ENCODE measurements around the gene FAIM2.
A peak's percentile ranks its signal among the peaks of the same experiment; 100 is the strongest.

The FAIM2 gene

DNA sequence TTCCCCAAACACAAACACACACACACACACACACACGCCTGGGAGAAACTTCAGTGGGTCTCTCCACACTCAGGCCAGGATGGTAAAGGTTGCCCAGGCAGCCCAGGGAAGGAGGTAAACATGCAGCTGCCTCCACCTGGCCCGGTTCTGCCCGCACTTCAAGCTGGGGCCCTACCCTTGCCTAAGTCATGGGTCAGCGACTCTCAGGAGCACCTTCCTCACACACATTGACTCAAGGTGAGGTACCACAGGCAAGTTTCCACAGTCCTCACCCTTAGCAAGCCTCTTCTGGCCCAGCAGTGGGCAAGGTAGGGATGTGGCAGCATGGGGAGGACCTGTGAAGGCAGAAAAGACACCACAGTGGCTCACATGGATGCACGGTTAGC is 14.1 kb upstream of the FAIM2 start:
- DNase-seq (ENCODE audit: low spot score): no peak

DNA sequence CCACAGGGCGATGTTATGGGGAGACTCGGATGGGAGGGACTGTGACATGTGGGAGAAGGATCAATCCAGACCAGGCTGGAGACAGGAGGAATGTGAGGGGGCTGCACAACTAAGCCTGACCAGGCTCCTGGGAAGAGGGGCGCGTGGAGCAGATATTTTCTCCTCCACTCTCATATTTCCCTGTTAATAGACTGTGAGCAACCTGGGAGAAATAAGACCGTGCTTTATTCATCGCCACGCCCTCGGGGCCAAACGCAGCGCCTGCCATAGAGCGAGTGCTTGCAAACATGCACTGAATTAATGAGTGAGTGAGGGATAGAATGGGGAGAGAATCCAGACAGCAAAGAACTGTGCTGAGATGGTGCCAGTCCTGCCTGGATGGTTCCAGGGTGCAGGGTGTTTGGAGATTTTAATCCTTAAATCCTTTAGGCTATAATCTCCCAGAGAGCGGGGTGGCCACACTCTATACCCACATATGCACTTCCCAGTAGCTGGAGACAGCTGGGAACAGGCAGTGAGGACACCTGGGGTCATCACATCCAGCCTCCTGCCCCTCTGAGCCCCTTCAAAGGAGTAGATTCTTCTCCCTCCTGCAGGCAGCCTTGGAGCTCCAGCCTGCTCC is 13.6 kb upstream of the FAIM2 start:
- no peak for DNase-seq (ENCODE audit: low spot score)

DNA sequence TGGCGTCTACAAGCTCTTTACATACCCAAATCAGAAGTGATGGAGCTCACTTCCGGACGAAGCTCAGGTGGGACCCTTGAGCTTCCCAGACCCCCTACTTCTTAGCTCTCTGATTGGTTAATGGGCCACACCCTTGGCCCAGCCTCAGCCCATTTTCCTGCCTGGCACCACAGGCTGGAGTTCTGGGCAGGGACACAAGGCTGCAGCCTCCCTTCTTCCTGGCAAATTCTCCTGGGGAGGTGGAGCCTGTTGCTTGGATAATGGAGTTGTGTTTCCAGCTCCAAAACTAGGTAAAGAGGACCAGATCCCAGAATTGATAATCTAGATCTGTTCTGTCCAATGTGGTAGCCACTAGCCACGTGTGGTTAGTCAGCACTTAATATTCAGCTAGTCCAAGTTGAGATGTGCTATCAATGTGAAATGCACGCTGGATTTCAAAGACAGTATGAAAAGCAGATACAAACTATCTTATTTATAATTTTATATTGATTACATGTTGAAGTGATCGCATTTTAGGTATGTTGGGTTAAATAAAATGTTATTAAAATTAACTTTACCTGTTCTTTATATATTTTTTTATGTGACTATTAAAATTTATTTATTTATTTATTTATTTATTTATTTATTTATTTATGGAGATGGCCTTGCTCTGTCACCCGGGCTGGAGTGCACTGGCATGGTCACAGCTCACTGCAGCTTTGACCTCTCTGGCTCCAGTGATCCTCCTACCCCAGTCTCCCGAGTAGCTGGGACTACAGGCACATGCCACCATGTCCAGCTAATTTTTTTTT is 12.6 kb upstream of the FAIM2 start:
- DNase-seq (ENCODE audit: low spot score): no peak

DNA sequence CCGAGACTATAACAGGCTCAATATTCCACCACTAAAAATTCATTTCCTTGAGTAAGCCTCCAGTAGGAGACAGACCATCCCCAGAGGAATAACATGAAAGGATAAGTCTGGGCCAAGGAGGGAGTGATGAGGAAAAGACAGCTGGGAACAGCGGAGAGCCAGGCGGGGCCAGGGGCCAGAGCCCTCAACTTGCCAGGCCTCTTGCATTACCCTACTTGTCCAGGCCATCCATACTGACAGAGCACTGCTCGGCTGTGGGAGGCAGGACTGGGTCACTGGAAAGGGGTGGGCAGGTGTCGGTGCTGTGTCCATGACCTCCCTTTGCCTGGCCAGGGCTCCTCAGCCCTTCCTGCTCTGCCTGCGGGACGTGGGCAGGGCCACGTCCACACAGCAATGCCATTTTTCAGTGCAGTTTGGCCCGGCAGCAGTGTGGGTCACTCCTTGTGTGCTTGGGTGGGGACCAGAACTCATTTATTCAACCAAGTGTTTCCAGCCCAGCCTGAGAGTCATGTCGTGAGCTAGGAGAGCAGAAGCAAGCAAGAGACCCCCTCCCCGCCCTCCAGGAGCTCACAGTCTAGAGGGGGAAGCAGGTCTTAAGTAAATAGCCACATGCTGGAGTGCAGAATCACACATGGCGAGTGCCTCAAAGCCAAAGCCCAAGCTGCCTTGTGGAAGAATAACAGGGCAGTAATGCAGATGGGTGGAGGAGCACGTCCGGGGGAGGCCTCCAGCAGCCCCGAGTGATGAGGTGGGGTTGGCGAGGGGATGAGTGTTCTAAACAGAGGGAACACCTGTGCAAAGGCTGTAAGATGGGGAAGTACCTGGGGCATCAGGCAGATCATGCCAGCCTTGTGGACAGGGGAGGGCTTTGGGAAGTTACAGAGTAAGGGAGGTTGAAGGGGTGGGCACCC is 8.9 kb upstream of the FAIM2 start:
- DNase-seq (ENCODE audit: low spot score): no peak

DNA sequence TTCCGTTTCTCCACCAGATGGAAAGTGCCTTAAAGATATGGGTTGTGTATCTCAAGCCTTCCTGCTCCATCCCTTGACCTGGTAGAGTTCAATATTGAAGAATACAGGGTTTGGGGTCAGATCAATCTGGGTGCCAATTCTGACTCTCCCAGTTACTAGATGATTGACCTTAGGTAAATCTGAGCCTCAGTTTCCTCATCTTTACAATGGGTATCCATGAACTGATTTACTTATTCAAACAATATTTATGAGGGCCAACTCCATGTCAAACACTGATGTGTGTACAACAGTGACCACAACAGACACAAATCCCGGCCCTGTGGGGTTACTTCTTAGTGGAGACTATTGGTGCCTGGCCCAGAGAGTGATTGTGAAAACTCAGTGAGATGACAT is 7.5 kb upstream of the FAIM2 start:
- no peak for DNase-seq (ENCODE audit: low spot score)

DNA sequence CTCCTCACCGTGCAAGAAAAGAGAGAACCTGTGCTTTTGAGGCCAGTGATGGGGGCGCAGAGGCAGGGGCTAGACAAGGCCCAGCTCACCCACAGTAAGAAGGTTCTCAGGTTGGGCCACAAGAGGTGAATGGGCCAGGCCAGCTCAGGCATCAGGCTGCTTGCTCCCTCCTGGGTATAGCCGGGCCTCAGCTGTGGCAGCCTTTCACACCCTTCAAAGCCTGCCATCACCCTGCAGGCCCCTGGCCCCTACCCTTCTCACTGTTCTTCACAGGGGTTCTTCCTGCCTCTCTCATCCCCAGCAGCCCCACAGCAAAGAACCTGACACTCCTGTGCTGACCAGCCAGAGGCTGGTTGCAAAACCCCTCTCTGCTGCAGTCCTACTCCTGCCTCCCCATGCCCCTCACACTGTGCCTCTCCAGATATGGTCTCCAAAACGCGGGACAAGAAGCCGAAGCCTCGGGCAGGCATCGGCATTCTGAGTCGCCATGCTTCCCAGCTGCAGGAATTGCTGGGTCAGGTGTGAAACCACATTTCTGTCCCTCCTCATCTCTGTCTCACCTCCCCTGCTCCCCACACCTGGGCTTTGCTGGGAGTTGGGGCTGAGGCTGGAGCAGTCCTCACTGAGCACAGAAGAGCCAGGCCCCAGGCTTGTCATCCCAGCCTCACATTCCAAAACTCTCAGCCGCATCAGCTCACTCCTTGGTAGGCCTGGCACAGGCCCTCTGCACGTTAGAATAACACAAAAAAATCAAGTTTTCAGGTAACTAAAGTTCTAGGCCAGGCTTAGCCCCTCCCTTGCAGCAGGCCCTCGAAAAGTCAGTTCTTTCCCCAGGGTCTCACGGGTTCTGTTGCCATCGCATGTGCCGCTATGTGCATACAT is 6.9 kb upstream of the FAIM2 start:
- DNase-seq (ENCODE audit: low spot score): no peak

DNA sequence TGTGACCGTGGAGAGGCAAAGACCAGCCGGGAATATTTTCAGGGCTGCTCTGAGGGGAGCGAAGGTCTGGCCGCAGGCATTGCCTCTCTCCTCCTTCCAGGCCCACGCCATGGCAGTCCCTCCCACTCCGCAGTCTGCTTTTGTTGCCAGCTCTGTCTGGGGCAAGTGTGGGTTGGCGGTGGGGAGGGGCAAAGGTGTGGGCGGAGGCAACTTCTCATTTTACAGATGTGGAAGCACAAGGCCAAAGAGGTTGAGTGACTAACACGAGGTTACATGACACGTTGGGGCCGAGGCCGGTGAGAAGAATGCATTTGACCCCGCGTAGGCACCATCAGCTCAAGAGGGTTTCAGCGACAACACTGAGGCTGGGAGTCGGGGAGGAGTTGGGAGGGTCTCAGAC is 6.1 kb upstream of the FAIM2 start:
- peak; percentile 39 for DNase-seq (ENCODE audit: low spot score)

DNA sequence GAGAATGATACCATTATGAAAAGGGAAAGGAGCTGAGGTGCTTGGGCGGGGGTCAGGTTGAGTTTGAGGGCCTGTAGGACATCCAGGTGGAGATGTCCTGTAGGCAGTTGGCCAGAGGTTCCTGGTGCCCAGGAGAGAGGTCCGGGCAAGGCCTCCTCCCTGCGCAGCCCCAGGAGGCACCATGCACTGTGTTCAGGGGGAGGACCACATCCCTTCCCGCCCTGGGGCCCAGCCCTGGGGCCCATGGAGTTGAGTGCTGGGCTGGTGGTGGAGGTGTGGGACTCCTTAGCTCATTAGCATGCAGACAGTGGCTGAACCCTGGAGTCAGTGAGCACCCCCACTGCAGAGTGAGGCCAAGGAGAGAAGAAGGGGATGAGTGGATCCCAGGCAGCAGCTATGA is 5.7 kb upstream of the FAIM2 start:
- DNase-seq (ENCODE audit: low spot score): no peak

DNA sequence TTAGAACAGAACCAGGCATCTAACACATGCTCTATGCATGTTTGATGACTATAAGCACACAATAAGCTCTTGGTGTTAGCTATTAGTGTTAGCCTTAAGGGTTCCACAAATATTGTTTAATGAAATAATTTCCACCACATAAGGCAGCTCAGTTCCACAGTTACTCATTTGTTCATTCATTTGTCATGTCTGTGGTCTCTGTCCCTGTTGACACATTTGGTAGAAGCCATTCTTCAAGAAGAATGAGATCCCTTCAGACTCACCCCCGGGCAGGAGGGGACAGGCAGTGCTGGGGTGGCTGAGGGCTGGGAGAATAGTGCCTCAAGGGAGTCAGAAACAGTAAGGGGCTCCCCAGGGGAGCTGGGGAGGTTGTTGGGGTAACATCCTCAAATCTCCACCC is 3.7 kb upstream of the FAIM2 start:
- no peak for DNase-seq (ENCODE audit: low spot score)

DNA sequence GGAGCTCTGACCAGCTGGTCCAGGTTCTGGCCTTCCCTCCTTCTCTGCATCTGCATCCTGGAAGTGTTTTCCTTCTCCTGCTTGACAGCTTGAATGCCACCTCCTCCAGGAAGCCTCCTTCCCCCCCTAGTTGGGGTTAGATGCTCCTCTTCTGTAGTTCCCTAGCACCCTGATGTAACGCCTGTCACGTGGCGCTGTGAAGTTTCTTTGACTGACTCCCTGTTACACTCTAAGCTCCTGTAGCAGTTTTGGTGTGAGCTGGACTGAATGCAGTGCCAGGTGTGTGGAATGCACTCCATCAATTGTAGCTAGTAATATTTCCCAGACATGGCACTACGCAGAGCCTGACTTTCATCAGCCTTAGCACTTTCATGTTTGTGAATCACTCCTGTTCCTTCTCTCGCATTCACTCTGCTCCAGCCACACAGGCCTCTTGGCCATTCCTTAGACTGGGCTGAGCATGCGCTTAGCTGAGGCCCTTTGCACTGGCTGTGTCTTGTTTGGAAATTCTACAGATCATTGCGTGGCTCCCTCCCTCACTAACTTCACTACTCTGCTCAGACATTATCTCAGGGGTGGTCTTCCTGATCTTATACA is 2.1 kb upstream of the FAIM2 start:
- no peak for DNase-seq (ENCODE audit: low spot score)

DNA sequence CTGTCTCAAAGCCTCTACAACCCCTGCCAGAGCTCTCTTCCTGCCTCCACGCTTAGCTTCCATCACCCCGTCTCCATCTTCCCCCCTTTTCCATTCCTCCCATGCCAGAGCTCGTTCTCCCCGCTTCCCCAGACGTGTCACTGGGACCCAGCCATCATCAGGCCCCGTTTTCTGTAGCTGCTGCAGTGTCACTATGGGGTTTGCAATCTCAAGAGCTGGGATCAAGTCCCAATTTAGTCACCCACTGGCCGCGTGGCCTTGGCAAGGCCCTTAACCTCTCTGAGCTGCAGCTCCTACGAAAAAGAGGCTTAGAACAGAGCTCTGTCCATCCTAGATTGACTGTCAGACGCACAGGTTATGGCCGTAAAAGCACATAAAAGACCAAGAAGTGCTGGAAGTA is 901 bp upstream of the FAIM2 start:
- no peak for DNase-seq (ENCODE audit: low spot score)

DNA sequence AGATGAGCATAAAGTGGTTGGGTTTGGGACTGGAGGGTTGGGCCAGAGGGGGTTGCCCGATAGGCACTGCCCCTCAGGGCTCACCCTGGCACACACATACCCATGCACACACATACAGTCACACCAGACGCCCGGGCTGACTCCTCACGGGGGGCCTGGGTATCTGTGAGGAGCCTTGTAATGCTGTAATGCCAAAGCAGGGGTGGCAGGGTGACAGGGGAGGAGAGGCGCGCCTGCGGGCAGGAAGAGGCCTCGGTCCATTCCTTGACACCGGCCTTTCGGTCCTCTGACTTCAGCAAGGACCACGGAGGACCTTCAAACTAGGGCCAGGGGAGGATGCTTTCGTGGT is 375 bp downstream of the FAIM2 start:
- no peak for DNase-seq (ENCODE audit: low spot score)

DNA sequence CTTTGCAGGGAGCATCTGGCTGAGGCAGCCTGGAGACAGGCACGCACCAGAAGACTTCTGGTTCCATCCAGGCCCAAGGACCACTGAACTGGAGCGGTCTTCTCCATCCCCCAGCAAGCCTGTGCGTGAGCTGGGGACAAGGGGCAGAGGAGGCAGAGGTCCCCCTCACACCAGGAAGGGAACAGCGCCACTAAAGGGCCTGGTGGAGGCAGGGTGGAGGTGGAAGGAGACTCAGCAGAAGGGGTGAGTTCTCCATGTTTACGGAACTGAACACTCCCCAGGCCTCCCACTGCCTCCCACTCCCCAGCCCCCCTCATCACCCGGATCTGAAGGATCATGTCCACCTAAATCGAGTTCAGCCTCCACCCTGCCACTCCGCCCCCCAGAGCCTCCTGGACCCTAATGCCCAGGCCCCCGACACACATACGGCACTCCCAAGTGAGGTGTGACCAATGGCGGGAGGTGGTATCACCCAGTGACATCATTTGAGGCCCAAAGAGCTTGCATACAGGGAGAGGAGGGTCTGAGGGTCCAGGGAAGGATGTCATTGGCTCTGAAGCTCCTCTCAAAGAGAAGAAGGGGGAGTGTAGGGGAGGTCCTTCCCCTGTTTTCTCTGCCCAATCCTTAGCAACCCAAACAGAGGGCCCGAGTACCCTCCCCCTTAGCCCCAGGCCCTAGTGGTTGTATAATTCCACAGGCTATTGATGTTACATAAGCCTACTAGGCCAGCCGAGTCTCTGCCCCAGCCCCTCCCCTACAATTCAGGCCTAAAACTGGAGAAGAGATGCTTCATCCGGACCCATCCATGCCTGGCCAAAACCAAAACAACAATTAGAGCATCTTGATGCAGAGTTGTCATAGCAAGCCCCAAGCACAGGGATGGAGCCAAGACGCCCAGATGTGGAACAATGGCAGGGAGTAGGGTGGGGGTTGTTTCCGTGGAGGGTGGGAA is 1.0 kb downstream of the FAIM2 start:
- no peak for DNase-seq (ENCODE audit: low spot score)

DNA sequence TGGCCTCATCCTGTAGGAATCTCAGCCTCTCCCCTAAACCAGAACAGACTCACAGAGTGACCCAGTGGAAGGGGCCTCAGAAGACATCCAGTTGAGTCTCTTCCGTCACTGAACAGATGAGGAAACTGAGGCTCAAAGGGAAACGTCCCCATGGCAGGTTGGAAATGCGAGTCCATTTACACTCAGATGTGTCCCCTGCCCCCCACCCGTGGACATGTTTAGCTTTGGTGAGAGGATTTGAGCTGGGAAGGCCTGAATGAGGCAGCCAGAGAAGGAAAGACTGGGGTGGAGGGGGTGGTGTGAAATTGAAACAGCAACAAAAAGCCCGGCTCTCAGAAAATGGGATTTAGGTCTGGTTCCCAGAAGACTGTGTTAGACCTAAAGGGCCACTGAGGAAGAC is 1.7 kb downstream of the FAIM2 start:
- no peak for DNase-seq (ENCODE audit: low spot score)

DNA sequence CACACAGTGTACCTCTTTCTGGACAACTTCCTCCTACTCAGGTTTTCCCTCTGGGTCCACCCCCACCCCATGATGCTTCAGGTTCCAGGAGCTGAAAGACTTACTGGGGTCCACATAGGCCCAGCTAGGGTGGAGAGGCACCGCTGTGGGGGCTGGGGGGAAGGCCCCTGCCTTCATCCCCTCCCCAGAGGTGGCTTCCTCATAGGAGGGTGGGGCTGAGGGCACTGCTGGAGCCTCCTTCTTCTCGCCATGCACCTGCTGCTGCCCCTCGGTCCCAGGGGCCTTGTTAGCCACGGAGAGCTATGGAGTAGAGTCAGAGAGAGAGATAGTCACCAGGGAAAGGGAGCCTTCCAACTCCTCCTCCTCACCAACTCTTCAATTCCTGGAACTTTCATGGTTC is 2.7 kb downstream of the FAIM2 start:
- no peak for DNase-seq (ENCODE audit: low spot score)

DNA sequence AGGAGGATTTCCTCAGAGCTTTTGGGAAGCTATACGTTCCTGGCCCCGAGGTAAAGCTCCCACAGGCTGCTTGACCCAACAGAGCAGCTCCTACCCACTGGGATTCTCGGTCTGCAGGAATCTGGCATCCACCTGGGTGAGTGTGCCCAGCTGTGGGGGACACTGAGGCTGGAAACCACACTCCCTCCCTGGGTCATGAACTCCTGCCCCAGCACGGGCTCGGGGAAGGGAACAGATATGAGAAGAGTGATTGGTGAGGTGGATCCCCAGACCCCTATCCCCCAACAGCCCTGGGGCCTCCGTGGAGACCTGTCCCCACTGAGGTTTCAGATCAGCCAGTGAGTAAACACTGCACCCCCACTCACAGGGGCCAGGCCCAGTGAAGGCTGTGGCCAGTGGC is 3.3 kb downstream of the FAIM2 start:
- no peak for DNase-seq (ENCODE audit: low spot score)

DNA sequence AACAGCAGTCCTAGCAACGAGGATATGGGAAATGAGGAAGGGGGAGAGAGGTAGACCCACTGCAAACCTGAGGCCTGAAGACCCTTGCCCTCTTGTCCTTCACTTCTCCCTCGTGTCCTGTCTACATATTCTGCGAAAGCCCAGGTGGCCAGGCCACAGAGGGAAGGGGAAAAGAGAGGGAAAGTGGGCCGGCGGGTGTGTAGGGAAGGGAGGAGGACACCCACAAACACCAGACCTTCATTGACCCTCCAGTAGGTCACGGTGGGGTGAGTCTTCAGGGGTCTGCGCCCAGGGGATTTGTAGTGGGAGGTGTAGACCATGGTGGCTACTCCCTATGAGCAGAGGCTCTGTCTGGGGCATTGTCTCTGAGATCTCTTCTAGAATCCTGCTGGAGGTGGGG is 3.8 kb downstream of the FAIM2 start:
- DNase-seq (ENCODE audit: low spot score): no peak

DNA sequence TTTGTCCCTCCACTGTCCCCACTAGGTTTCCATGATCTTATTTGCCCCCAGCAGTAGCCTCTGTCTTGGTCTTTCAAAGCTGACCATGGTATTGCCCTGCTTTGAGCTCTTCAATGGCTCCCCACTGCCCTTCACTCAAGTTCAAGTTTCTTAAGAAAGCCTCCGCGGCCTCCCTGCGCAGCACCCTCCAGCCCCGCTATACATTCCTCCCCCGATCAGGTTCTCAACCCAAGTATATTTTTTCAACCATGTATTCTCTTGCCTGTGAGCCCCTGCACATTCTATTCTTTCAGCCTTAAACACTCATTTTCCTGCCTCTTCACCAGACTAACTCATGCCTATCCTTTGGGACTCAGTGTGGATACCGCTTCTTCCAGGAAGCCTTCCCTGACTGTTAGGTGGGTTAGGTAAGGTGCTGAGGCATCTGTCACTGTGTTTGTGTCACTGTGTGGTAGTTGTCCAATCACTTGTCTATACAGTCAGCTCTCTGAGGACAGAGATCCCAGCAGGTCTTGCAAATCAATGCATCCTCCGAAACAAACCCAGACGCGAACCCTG is 4.3 kb downstream of the FAIM2 start:
- no peak for DNase-seq (ENCODE audit: low spot score)

DNA sequence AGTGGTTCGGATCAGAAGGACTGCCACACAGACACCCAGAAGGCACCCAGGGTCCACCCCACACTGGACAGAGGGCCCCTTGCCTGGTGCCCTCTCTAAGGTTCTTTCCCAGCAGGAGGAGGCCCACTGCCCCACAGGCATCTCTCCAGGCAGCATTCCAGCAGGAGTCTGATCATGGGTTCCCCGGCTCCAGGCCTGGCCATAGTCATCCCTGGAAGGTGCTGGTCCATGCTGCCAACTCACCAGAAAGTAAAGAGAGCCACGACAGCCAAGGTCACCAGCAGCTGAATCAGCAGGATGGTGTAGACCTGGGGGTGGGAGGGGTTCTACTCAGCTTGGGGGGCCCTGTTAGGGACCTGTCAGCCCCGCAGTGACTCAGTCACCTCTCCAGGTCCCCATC is 6.4 kb downstream of the FAIM2 start:
- DNase-seq (ENCODE audit: low spot score): no peak

DNA sequence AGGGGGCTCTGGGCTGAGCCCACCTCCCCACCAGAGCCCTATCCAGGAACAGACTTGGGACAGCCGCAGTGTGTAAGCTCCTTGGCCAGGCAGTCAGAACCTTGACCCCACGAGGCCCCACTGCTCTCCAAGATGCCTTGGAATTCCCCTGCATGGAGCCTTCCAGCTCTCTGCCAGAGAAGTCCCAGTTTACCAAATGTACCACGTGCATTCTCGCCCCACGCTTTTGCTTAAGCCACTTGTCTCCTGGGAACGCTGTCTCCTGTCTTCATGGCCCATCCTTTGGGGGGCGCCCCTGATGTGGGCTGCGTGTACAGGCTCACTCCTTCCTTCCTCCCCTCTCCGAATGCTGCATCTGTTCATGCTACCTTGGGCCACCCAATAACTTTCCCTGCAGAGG is 7.9 kb downstream of the FAIM2 start:
- no peak for DNase-seq (ENCODE audit: low spot score)

All from COLO829 (cell line).